Astrocyte of the hippocampus (primary cell): ENCODE measurements around the gene RAI14.
A peak's percentile ranks its signal among the peaks of the same experiment; 100 is the strongest.

Source experiments
- DNase-seq: peaks from one replicate; pipeline ENCODE4 v3.0.0; 2011; ENCODE audit warnings: low read depth, low spot score

RAI14 gene

DNA sequence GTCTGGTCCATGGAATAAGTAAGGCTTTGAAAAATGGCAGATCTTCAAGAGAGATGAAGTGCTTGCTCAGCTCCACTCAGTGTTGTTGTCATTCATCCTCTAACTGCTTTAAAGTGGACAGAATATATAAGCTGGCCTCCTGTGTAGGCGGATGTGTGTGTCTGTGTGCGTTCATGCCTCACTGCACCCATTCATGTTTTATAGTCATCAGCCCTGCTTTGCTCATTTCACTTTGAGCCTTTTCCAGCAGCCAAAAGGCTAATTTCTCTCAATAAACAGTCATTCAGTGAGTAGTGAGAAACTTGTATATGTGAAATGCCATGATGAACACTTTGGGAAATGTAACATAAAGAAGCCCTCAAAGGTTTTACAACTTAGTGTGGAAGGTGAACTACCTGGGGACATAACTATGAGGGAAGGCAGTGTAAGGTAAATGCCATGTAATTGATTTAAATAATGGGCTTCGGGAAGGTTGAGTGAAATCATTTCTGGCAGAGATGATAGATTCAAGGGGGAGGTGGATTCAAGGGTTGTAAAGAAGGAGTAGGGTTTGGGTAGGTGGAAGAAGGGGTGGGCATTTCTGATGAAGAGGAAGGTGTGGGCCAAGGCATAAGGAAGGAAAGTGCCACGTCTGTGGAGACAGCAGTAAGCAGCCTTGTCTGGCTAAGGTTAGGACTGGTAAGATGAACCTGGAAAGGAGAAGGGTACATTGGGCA is 198.5 kb downstream of the RAI14 start:
- DNase-seq, result peak; percentile 76

DNA sequence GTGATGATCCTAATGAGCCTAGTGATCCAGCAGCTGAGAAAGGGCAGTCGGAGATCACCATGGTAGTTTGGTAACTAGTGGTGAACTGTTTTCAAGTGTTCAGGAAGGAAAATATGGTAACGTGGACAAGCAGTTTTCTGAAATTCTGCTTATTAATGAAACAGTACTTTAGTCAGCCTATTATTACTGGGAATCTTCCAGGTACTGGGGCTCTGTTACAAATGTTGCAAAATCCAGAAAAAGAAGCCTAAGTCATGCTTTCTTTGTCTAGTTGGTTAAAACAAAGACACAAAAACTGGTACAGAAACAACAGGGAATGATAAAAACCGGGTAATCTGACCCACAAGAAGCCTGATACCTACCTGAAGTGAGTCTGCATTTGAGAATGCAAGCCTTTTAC is 201.0 kb downstream of the RAI14 start:
- DNase-seq, result peak; percentile 27

DNA sequence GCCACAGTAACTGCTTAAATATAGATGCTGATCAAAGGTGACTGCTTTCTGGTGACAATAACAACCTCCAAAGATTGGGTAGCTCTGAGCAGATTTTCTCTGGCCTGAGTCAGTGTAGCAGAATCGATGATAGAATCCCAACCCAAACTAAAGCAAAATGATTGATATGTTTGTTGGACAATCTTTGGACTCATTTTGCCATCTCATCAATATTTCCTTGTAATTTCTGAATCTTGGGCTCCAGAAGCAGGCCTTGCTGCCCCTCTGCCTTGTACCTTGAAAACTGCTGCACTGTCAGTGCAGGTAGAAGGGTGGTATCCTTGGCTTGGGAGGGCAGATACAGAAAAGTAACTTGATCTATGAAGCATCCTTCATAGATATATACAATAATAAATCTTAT is 201.8 kb downstream of the RAI14 start:
- DNase-seq, result no peak

DNA sequence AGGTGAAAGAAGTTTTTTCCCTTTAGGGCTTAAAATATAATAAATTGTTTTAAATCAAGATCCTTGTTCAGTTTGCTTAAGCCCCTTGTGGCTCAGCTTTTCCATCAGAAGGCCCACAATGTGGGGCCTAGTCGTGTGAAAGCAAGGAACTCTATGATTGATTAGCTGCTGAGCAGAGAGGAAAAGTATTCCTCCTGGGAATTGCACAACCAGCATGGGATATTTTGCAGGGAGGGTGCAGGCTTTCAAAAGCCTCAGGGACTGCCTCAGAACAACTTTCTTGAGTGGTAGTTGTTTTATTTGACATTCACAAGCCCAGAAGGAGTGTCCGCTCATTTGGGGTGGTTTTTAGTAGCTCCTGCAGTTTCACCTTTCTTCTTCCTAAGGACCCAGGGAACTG is 202.7 kb downstream of the RAI14 start:
- no peak for DNase-seq

DNA sequence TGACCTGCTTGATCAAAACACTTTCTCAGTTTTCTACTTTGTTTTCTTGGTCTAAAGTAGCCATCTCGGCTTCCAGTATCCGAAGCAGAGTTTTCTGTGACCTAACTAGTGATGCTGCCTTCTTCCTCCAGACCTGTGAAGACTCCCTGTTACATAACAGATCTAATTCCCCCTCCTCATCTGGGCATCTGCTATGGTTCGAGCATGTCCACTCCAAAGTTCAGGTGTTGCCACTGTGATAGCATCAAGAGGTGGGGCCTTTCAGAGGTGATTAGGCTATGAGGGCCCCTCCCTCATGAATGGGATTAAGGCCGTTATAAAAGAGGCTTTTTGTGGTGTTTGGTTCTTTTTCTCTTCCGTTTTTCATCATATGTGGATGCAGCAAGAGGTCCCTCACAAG is 203.1 kb downstream of the RAI14 start:
- no peak for DNase-seq

DNA sequence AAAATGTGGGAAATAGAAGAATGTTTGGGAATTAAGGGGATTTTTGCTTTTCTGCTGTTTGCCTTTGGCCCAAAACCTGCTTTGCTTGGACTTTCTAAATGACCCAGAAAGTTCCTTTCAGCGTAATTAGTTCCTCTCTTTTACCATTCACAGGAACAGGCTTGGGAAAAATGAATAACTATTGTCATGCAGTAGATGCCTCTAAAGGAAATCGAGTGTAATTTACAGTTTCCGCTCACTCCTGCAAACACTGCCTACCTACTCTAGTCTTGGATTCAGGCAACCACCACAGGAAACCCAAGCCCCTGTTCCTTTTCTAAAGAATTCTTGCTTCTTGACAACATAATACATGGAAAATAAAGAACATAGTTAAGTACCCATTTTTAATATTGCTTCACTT is 207.8 kb downstream of the RAI14 start:
- no peak for DNase-seq

DNA sequence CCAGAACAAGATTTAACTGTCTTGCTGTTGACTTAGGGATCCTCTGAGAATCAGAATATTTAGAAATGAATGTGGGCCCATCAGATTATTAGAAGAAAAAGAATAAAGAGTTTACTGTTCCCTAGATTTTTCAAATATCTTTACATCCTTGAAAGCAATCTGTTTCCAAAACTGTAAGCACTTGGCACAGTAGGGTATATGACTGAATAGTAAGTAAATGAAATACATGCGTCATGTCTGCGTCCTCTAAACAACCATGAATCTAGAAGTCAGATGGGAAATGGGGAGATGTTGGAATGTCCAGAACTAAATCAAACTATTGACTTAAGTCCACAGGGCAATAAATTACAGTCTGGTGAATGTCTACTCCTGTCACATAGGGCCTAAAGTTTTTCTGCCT is 209.0 kb downstream of the RAI14 start:
- DNase-seq, result no peak

DNA sequence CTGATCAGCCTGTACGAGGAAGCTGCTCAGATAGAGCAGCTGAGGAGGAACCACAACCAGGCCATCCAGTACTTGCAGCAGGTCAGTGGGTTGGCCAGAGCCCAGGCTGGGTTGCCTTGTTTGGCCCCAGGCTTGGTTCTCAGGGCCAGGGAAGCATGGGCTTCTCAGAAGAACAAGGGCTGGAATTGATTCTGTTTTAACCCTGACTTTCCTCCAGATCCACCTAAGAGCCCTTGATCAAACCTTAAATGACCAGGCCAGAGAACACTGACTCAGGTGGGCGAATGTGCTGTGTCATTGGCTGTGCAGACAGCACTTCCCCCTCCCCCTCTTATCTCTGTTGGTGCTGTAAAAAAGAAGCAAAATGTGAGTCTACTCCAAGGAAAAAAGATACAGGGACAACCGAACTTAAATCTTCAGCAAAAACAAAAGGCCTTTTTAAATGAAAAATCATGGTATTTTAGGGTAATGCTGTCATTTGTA is 210.9 kb downstream of the RAI14 start:
- no peak for DNase-seq

DNA sequence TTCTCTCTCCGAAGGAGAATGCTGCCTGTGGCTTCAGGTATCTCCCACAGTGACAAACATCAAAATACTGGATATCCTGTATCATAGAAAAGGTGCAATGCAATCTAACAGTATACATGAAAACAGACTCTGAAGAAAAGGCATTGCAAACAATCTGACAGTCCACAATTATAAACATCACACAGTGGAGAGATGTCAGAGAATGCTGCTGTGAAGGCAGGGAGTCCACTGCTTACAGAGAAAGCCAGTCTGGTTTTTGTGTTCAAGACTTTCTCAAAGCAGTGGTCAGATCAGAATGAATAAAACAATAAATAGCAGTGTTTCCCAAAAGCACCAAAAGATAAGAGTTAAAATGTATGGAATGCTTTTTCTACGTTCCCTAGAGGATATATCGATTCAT is 211.5 kb downstream of the RAI14 start:
- no peak for DNase-seq

DNA sequence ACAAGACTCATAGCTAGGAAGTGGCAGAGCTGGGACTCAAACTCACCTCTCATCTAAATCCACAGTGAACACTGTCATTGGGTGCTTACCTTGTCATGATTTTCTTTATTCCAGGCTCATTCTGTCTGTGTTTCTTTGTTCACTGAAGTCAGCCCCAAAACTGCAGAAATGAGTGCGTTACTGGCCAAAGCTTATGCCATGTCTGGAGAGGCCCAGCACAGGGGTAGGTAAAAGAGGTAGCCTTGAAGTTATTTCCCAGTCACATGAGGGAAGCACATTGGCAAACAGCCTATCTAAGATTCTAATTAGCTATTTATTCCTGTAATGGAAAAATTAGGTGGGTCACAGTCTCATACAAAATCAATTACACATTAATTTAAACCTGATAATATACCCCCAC is 212.7 kb downstream of the RAI14 start:
- DNase-seq, result no peak

DNA sequence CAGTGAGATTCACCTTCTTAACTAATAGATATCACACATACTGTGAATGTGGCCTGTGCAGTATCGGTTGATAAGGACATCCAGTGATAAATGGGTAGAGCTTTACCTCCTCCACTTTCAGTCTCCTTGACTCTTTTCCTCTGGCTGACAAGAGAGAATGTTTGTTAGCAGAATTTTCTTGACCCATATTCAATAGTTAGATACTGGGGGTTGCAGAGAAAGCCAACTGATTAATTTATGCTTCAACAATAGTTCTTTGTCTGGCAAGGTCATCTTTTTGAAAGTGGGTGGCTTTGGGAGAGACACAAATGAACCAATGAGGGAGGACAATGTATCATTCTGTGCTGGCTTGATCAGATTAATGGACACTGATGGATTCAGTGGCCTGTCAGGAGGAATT is 213.1 kb downstream of the RAI14 start:
- DNase-seq, result no peak

DNA sequence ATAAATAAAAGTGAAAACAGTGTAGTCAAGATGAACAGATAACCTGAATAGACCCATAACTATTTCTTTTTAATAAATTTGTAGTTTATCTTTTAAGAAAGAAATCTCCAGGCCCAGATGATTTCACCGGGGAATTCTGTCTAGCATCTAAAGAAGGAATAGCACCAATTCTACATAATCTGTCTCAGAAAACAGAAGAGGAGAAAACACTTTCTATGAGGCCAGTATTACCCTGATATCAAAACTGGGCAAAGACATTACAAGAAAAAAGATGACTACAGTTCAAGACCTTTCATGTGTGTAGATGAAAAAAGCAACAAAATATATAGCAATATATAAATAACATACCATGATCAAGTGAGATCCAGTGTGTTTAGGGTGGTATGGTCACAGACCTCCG is 214.3 kb downstream of the RAI14 start:
- no peak for DNase-seq

DNA sequence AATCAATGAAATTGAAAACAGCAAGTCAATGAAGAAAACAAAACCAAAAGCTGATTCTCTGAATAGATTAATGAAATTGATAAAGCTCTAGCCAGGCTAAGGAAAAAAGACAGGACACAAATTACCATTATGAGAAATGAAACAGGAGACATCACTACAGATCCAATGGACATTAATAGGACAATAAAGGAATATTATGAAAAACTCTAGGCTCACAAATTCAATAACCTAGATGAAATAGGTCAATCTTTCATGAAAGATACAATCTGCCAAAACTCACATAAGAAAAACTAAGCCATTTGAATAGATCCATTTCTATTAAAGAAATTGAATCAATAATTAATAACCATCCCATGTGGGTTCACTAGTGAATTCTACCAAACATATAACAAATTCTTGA is 220.1 kb downstream of the RAI14 start:
- no peak for DNase-seq

DNA sequence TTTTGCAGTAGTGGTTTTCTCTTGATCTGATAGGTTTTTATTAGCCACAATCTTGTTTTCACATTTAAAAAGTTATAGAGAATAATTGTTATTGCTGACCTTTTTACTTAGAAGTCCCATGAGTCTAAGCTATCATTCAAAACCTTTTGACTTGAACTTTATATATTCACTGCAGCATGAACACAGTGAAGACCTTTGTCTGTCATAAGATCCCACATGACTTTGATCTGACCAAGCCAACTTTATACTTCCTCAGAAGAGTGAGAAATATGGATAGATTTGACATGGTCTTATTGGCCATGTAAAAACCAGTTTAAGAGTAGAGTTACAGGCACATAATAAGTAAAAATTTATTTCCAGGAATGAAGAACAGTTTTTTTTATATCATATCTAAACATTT is 225.1 kb downstream of the RAI14 start:
- DNase-seq, result no peak
